ENCODE results near the gene MVB12B. TPM values are rescaled to one million over a fixed set of nuclear protein-coding genes. Genes with fewer than 3 reads are reported as not detected.

MVB12B gene
- total and polyA plus RNA-seq, 2 of the 13 experiments (the other 11 are each of a cell fraction or from before 2014, with no cell fraction given) = 12.1 to 30.1 TPM

DNA sequence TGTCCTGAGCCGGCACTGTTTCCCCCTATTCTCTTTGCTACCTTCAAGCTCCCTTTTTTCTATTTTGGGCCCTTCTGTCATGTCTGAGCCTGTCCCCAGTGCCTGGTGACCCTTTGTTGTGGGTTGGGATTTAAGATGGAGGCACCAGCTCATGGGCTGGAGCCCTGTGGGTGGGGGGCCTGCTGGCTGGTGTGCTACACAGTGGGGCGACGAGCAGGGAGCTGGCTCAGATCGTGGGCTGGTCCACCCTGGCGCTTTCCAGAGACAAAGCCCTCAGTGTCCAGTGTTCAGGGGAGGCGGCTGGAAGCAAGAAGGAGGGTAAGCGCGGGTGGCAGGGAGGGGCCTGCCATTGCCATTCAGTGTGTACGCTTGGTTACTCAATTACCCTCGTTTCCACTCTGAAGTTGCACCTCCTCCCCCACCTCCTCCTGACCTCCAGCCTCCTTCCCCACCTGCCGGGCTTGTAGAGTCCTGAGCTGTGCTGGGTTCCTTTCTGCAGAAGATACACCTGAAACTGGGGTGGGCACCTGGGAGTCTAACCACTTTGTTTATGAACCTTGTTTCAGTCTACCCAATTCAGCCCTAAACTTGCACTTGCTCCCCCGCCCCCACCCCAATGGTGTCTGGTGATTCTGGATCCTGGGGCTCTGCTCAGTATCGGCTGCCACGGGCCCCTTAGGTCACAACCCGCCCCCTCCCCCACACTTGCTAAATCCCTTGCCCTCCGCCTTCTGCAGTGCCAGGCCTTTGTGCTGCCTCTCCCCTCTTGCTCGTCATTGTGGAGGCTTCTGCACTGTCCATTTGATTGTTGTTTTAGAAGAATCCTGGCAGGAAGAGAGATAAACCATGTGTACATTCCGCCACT, 49.9 kb downstream of the MVB12B start (continued):
- TF ChIP-seq, protein P1, sequence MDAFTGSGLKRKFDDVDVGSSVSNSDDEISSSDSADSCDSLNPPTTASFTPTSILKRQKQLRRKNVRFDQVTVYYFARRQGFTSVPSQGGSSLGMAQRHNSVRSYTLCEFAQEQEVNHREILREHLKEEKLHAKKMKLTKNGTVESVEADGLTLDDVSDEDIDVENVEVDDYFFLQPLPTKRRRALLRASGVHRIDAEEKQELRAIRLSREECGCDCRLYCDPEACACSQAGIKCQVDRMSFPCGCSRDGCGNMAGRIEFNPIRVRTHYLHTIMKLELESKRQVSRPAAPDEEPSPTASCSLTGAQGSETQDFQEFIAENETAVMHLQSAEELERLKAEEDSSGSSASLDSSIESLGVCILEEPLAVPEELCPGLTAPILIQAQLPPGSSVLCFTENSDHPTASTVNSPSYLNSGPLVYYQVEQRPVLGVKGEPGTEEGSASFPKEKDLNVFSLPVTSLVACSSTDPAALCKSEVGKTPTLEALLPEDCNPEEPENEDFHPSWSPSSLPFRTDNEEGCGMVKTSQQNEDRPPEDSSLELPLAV (CRISPR knock-in tag; conservative IDR thresholded peaks at IDR 0.05; ENCODE audit: low read depth) = no peak
- TF ChIP-seq ZMYM4 (CRISPR knock-in tag; IDR thresholded peaks at IDR 0.05) (no peak), ZNF20 (CRISPR knock-in tag; IDR thresholded peaks at IDR 0.05) (no peak), BRCA1 (CRISPR knock-in tag; IDR thresholded peaks at IDR 0.05) (no peak), NCOA2 (CRISPR knock-in tag; IDR thresholded peaks at IDR 0.05) (peak; percentile 59; the same call in 1 of the 2 replicates), NR2F6 (IDR thresholded peaks at IDR 0.05) (peak; percentile 64), NR2F6 (CRISPR knock-in tag; IDR thresholded peaks at IDR 0.05) (peak; percentile 75; the same call in 1 of the 2 replicates), RARA (CRISPR knock-in tag; IDR thresholded peaks at IDR 0.05) (peak; percentile 69), ZNF432 (CRISPR knock-in tag; IDR thresholded peaks at IDR 0.05; ENCODE audit: borderline replicate concordance) (no peak), PHF8 (CRISPR knock-in tag; IDR thresholded peaks at IDR 0.05) (0 out of 2 replicates have a peak, but pooled peaks have one; percentile 38), JUN (CRISPR knock-in tag; IDR thresholded peaks at IDR 0.05) (no peak), ARHGAP35 (CRISPR knock-in tag; IDR thresholded peaks at IDR 0.05; ENCODE audit: borderline replicate concordance) (no peak), ZNF296 (CRISPR knock-in tag; conservative IDR thresholded peaks at IDR 0.05) (no peak), NBN (conservative IDR thresholded peaks at IDR 0.05) (no peak), MAFK (conservative IDR thresholded peaks at IDR 0.05 in 1 of 2, IDR thresholded peaks at IDR 0.05 in 1 of 2; ENCODE audit: low read length in 2 of 2) (no peak), CEBPG (CRISPR knock-in tag; IDR thresholded peaks at IDR 0.05) (peak; percentile 81), ZNF234 (CRISPR knock-in tag; conservative IDR thresholded peaks at IDR 0.05) (no peak), ZFP90 (CRISPR knock-in tag; IDR thresholded peaks at IDR 0.05; ENCODE audit: borderline replicate concordance) (peak; percentile 60; the same call in 1 of the 2 replicates), HNF4A (CRISPR knock-in tag; IDR thresholded peaks at IDR 0.05) (0 out of 2 replicates have a peak, but pooled peaks have one; percentile 36), HNRNPL (IDR thresholded peaks at IDR 0.05; ENCODE audit: low read depth, low read length) (peak; percentile 86)
- TF ChIP-seq, protein P2, sequence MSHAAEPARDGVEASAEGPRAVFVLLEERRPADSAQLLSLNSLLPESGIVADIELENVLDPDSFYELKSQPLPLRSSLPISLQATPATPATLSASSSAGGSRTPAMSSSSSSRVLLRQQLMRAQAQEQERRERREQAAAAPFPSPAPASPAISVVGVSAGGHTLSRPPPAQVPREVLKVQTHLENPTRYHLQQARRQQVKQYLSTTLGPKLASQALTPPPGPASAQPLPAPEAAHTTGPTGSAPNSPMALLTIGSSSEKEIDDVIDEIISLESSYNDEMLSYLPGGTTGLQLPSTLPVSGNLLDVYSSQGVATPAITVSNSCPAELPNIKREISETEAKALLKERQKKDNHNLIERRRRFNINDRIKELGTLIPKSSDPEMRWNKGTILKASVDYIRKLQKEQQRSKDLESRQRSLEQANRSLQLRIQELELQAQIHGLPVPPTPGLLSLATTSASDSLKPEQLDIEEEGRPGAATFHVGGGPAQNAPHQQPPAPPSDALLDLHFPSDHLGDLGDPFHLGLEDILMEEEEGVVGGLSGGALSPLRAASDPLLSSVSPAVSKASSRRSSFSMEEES (CRISPR knock-in tag; IDR thresholded peaks at IDR 0.05) = peak; percentile 17; the same call in 1 of the 2 replicates
- TF ChIP-seq, protein P3, sequence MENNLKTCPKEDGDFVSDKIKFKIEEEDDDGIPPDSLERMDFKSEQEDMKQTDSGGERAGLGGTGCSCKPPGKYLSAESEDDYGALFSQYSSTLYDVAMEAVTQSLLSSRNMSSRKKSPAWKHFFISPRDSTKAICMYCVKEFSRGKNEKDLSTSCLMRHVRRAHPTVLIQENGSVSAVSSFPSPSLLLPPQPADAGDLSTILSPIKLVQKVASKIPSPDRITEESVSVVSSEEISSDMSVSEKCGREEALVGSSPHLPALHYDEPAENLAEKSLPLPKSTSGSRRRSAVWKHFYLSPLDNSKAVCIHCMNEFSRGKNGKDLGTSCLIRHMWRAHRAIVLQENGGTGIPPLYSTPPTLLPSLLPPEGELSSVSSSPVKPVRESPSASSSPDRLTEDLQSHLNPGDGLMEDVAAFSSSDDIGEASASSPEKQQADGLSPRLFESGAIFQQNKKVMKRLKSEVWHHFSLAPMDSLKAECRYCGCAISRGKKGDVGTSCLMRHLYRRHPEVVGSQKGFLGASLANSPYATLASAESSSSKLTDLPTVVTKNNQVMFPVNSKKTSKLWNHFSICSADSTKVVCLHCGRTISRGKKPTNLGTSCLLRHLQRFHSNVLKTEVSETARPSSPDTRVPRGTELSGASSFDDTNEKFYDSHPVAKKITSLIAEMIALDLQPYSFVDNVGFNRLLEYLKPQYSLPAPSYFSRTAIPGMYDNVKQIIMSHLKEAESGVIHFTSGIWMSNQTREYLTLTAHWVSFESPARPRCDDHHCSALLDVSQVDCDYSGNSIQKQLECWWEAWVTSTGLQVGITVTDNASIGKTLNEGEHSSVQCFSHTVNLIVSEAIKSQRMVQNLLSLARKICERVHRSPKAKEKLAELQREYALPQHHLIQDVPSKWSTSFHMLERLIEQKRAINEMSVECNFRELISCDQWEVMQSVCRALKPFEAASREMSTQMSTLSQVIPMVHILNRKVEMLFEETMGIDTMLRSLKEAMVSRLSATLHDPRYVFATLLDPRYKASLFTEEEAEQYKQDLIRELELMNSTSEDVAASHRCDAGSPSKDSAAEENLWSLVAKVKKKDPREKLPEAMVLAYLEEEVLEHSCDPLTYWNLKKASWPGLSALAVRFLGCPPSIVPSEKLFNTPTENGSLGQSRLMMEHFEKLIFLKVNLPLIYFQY (CRISPR knock-in tag; IDR thresholded peaks at IDR 0.05; ENCODE audit: borderline replicate concordance) = no peak
- TF ChIP-seq, protein P4, sequence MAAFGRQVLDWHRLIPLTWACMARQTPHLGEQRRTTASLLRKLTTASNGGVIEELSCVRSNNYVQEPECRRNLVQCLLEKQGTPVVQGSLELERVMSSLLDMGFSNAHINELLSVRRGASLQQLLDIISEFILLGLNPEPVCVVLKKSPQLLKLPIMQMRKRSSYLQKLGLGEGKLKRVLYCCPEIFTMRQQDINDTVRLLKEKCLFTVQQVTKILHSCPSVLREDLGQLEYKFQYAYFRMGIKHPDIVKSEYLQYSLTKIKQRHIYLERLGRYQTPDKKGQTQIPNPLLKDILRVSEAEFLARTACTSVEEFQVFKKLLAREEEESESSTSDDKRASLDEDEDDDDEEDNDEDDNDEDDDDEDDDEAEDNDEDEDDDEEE (CRISPR knock-in tag; IDR thresholded peaks at IDR 0.05) = peak; percentile 24; the same call in 1 of the 2 replicates
